ENCODE measurements around the gene CDK15.

Gene CDK15

GRCh38 chr2:201939453-201939941, 133.2 kb downstream of the CDK15 start:
- DNase-seq (ENCODE audit: low read depth) = no peak

GRCh38 chr2:201942531-201942930, 136.2 kb downstream of the CDK15 start:
- DNase-seq (ENCODE audit: low read depth) = no peak
